HG02610 (cell line): ENCODE results near the gene PEX16.

ENCODE experiments used
- ATAC-seq: cut with Tn5 transposase; IDR thresholded peaks from one replicate; pipeline ENCODE4 v1.9.1; 2021; ENCODE audit warnings: mild to moderate bottlenecking, moderate library complexity; ENCODE audit not compliant: unreplicated experiment

PEX16 gene

GRCh38 chr11:45879803-45880686 lies 37.6 kb downstream of the PEX16 start:
- ATAC-seq, result no peak

GRCh38 chr11:45877845-45878244 lies 39.8 kb downstream of the PEX16 start:
- no peak for ATAC-seq

- no peak for ATAC-seq
Observed at GRCh38 chr11:45877221-45877620, 40.5 kb downstream of the PEX16 start.

- no peak for ATAC-seq
Observed at GRCh38 chr11:45876401-45876800, 41.3 kb downstream of the PEX16 start.

- ATAC-seq, result no peak
Observed at GRCh38 chr11:45872651-45873356, 44.9 kb downstream of the PEX16 start.

- no peak for ATAC-seq
Observed at GRCh38 chr11:45871638-45872037, 46.0 kb downstream of the PEX16 start.

GRCh38 chr11:45870706-45871105 lies 47.0 kb downstream of the PEX16 start:
- ATAC-seq, result no peak

GRCh38 chr11:45869551-45869950 lies 48.1 kb downstream of the PEX16 start:
- ATAC-seq, result no peak

GRCh38 chr11:45864041-45864440 lies 53.6 kb downstream of the PEX16 start:
- ATAC-seq, result no peak

- no peak for ATAC-seq
Observed at GRCh38 chr11:45860764-45861510, 56.7 kb downstream of the PEX16 start.

GRCh38 chr11:45860348-45860747 lies 57.3 kb downstream of the PEX16 start:
- ATAC-seq, result no peak
